Liver (tissue), 9 donors: Measurements from ENCODE around the gene TAF4. TPM values are rescaled to one million over a fixed set of nuclear protein-coding genes. Genes with fewer than 3 reads are reported as not detected.

ENCODE experiments used
- DNase-seq: peaks from one replicate; pipeline ENCODE4 v3.0.0-alpha.2; 2017; ENCODE audit warnings: low spot score
- H3K27ac ChIP-seq, 2 donors: one replicate each; pipeline ENCODE4 v1.7.0; 2013; ENCODE audit warnings: inconsistent platforms in 2 of 2, low read length in 2 of 2, control low read depth in 1 of 2, low read depth in 1 of 2, mild to moderate bottlenecking in 1 of 2
- H3K27me3 ChIP-seq, 4 donors: one replicate each; pipeline versions ENCODE4 v1.6.1 to v1.7.0; 2013; ENCODE audit warnings: low read length in 3 of 4, inconsistent platforms in 1 of 4, mild to moderate bottlenecking in 1 of 4, moderate library complexity in 1 of 4; ENCODE audit not compliant: control insufficient read depth in 4 of 4, insufficient read depth in 4 of 4
- H3K36me3 ChIP-seq, 4 donors: one replicate each; pipeline versions ENCODE4 v1.6.1 to v1.7.0; 2013; ENCODE audit warnings: low read length in 3 of 4, mild to moderate bottlenecking in 3 of 4, low read depth in 1 of 4, moderate library complexity in 1 of 4; ENCODE audit not compliant: control insufficient read depth in 4 of 4, insufficient read depth in 3 of 4
- H3K4me1 ChIP-seq, 4 donors: one replicate each; pipeline versions ENCODE4 v1.6.1 to v1.7.0; 2013; ENCODE audit warnings: low read length in 3 of 4, mild to moderate bottlenecking in 3 of 4, moderate library complexity in 1 of 4; ENCODE audit not compliant: control insufficient read depth in 4 of 4, insufficient read depth in 4 of 4
- H3K4me3 ChIP-seq, 3 donors: one replicate each; pipeline versions ENCODE4 v1.6.1 to v1.7.0; 2013; ENCODE audit warnings: low read length in 3 of 3, control low read depth in 1 of 3, low read depth in 1 of 3, mild to moderate bottlenecking in 1 of 3
- H3K9ac ChIP-seq, 2 donors: one replicate each; pipeline ENCODE4 v1.7.0; 2013; ENCODE audit warnings: low read length in 2 of 2, mild to moderate bottlenecking in 2 of 2, moderate library complexity in 2 of 2, control low read depth in 1 of 2, low read depth in 1 of 2
- H3K9me3 ChIP-seq, 4 donors: one replicate each; pipeline versions ENCODE4 v1.6.1 to v1.7.0; 2013; ENCODE audit warnings: low read length in 3 of 4; ENCODE audit not compliant: control insufficient read depth in 4 of 4
- ATF3 ChIP-seq: IDR thresholded peaks from 2 replicates; pipeline ENCODE4 v1.6.1; 2016; ENCODE audit warnings: antibody characterized with exemption
- CTCF ChIP-seq: fragments of 150-350 bp; IDR thresholded peaks from 2 replicates; pipeline ENCODE4 v1.5.1; 2017; ENCODE audit warnings: improper control_type of control experiment, low read depth, low read length; ENCODE audit not compliant: missing input control
- EGR1 ChIP-seq, 2 donors: IDR thresholded peaks; 2 replicates each; pipeline ENCODE4 v1.6.1; 2016 to 2018; ENCODE audit warnings: antibody characterized with exemption in 2 of 2, low read depth in 2 of 2
- FOXA1 ChIP-seq: IDR thresholded peaks from 2 replicates; pipeline ENCODE4 v1.6.1; 2016; ENCODE audit warnings: antibody characterized with exemption
- FOXA2 ChIP-seq: IDR thresholded peaks from 2 replicates; pipeline ENCODE4 v1.6.1; 2016; ENCODE audit warnings: antibody characterized with exemption
- GABPA ChIP-seq, 2 donors: IDR thresholded peaks in 1 of 2; conservative IDR thresholded peaks in 1 of 2; 2 replicates each; pipeline ENCODE4 v1.6.1; 2016; ENCODE audit warnings: antibody characterized with exemption in 2 of 2, mild to moderate bottlenecking in 1 of 2, moderate library complexity in 1 of 2
- HNF4A ChIP-seq, 2 donors: conservative IDR thresholded peaks; 2 replicates each; pipeline ENCODE4 v1.6.1; 2016; ENCODE audit warnings: antibody characterized with exemption in 2 of 2, mild to moderate bottlenecking in 2 of 2
- HNF4G ChIP-seq: IDR thresholded peaks from 2 replicates; pipeline ENCODE4 v1.6.1; 2016; ENCODE audit warnings: antibody characterized with exemption
- JUND ChIP-seq, 2 donors: IDR thresholded peaks; 2 replicates each; pipeline ENCODE4 v1.6.1; 2016; ENCODE audit warnings: antibody characterized with exemption in 2 of 2
- MAX ChIP-seq: IDR thresholded peaks from 2 replicates; pipeline ENCODE4 v1.6.1; 2016; ENCODE audit warnings: antibody characterized with exemption
- NR2F2 ChIP-seq: IDR thresholded peaks from 2 replicates; pipeline ENCODE4 v1.6.1; 2016; ENCODE audit warnings: antibody characterized with exemption
- RAD21 ChIP-seq, 2 donors: IDR thresholded peaks; 2 replicates each; pipeline ENCODE4 v1.6.1; 2016; ENCODE audit warnings: antibody characterized with exemption in 2 of 2, mild to moderate bottlenecking in 2 of 2
- RXRA ChIP-seq, 2 donors: IDR thresholded peaks; 2 replicates each; pipeline ENCODE4 v1.6.1; 2017 to 2018; ENCODE audit warnings: antibody characterized with exemption in 2 of 2, mild to moderate bottlenecking in 1 of 2
- SP1 ChIP-seq: IDR thresholded peaks from 2 replicates; pipeline ENCODE4 v1.6.1; 2018; ENCODE audit warnings: antibody characterized with exemption, mild to moderate bottlenecking
- TAF1 ChIP-seq: conservative IDR thresholded peaks from 2 replicates; pipeline ENCODE4 v1.6.1; 2016; ENCODE audit warnings: antibody characterized with exemption, mild to moderate bottlenecking
- WGBS: extraction: QIAGEN DNeasy Blood & Tissue Kit; methylation state at CpG from one replicate; pipeline ENCODE4 v1.1.7; 2013; 5-methylcytosine and 5-hydroxymethylcytosine counted together
- polyA plus RNA-seq, 2 donors: library from polyadenylated mRNA; stranded (reverse) in 1 of 2; unstranded in 1 of 2; fragments of 200-250 nt in 1 of 2; fragments of >200 nt in 1 of 2; fragmentation: Nextera tagmentation in 1 of 2; extraction: Ambion mirVana in 1 of 2; gene quantifications; one replicate each; pipeline versions ENCODE4 v1.2.1 to v1.2.3, GENCODE V29; 2013 to 2015
- total RNA-seq, 2 donors: library from RNA; depleted of rRNA; stranded (reverse); fragments of >200 nt; gene quantifications; one replicate each; pipeline ENCODE4 v1.2.3, GENCODE V29; 2014
- TF ChIP-seq, protein P1 (sequence below): IDR thresholded peaks from 2 replicates; pipeline ENCODE4 v1.6.1; 2016; ENCODE audit warnings: antibody characterized with exemption
- TF ChIP-seq, protein P2 (sequence below): IDR thresholded peaks from 2 replicates; pipeline ENCODE4 v1.6.1; 2016; ENCODE audit warnings: antibody characterized with exemption, mild to moderate bottlenecking
- donor health status: healthy.
- donor health status: healthy.
- donor health status: healthy.
- donor health status: healthy.
- donor health status: healthy.

Gene TAF4
- total and polyA plus RNA-seq, 4 donors = 2.0 to 11.8 (median 5.6) TPM

DNA sequence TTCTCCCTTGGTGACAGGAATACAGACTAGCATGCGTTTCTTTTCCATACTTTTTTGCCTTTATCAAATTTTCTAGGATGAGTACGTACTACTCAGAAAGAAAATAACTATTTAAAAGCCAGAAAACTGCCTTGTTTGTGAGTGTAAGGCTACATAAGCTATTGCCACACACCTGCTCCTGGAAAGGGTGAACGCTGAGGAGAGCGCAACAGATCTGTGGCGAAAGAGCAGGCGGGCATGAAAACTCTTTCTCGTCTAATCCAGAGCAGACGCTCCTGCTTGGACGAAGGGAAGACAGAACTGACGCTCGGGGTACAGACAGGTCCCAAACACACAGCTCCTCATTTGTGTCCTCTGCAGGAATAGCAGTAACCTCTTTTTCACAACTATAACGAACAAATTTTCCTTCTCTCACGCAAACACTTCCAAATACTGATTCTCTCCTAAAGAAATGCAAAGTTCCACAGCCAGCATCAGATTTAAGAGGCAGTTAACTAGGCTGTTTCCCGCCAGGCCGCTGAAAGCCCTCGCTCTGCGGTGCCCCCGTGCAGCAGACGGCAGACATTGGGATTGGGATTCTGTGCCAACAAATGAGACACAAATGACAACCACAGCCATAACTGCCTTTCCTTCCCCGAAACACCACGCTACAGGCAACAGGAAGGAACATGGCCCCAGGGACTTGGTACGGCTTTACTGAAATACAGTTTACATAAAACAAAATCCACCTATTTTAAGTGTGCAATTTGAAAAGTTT is 20.0 kb downstream of the TAF4 start:
- DNase-seq = no peak
- WGBS = 82% methylated on average over 22 of the region's 22 CpGs
- no peak for TF ChIP-seq TAF1
- no peak for TF ChIP-seq SP1
- no peak for TF ChIP-seq JUND (IDR thresholded peaks at IDR 0.05)
- no peak for TF ChIP-seq FOXA1
- no peak for TF ChIP-seq EGR1 (IDR thresholded peaks at IDR 0.05; ENCODE audit: low read depth in 2 of 2)
- TF ChIP-seq GABPA (IDR thresholded peaks at IDR 0.05 in 1 of 2, conservative IDR thresholded peaks at IDR 0.05 in 1 of 2) = no peak
- TF ChIP-seq, protein P1, sequence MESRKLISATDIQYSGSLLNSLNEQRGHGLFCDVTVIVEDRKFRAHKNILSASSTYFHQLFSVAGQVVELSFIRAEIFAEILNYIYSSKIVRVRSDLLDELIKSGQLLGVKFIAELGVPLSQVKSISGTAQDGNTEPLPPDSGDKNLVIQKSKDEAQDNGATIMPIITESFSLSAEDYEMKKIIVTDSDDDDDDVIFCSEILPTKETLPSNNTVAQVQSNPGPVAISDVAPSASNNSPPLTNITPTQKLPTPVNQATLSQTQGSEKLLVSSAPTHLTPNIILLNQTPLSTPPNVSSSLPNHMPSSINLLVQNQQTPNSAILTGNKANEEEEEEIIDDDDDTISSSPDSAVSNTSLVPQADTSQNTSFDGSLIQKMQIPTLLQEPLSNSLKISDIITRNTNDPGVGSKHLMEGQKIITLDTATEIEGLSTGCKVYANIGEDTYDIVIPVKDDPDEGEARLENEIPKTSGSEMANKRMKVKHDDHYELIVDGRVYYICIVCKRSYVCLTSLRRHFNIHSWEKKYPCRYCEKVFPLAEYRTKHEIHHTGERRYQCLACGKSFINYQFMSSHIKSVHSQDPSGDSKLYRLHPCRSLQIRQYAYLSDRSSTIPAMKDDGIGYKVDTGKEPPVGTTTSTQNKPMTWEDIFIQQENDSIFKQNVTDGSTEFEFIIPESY = no peak
- no peak for TF ChIP-seq RAD21 (IDR thresholded peaks at IDR 0.05)
- no peak for TF ChIP-seq NR2F2
- TF ChIP-seq, protein P2, sequence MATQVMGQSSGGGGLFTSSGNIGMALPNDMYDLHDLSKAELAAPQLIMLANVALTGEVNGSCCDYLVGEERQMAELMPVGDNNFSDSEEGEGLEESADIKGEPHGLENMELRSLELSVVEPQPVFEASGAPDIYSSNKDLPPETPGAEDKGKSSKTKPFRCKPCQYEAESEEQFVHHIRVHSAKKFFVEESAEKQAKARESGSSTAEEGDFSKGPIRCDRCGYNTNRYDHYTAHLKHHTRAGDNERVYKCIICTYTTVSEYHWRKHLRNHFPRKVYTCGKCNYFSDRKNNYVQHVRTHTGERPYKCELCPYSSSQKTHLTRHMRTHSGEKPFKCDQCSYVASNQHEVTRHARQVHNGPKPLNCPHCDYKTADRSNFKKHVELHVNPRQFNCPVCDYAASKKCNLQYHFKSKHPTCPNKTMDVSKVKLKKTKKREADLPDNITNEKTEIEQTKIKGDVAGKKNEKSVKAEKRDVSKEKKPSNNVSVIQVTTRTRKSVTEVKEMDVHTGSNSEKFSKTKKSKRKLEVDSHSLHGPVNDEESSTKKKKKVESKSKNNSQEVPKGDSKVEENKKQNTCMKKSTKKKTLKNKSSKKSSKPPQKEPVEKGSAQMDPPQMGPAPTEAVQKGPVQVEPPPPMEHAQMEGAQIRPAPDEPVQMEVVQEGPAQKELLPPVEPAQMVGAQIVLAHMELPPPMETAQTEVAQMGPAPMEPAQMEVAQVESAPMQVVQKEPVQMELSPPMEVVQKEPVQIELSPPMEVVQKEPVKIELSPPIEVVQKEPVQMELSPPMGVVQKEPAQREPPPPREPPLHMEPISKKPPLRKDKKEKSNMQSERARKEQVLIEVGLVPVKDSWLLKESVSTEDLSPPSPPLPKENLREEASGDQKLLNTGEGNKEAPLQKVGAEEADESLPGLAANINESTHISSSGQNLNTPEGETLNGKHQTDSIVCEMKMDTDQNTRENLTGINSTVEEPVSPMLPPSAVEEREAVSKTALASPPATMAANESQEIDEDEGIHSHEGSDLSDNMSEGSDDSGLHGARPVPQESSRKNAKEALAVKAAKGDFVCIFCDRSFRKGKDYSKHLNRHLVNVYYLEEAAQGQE = no peak
- no peak for TF ChIP-seq ATF3
- H3K9ac ChIP-seq = no peak overlapping the region
- no peaks in the 10 kb centered on the region for H3K36me3 ChIP-seq
- no peak overlapping the region for H3K27ac ChIP-seq
- H3K27me3 ChIP-seq = no peaks in the 10 kb centered on the region
- H3K4me1 ChIP-seq = peaks cover 6 to 20% (median 15%) of the 10 kb centered on the region in 4 donors
- no peak overlapping the region for H3K4me3 ChIP-seq
- H3K9me3 ChIP-seq = no peaks in the 10 kb centered on the region

DNA sequence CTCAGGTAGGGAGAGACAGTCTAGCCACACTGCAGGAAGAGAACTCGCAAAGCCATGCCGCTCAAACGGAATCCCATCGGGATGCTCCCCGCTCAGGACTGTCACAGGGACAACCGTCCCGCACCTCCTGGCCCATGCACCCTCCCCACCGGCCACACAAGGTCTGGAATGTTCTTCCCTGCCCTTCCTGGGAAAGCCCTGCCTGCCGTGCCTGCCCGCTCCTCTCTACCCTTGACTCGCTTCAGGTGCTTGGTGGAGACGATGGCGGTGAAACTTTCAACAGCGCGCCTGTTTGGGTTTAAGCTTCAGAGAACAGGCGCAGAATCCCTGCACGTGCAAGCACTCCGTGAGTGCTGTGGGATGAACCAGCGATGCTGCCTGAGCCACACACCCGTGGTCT is 20.6 kb downstream of the TAF4 start:
- H3K9ac ChIP-seq = no peak overlapping the region
- H3K27ac ChIP-seq = no peak overlapping the region

DNA sequence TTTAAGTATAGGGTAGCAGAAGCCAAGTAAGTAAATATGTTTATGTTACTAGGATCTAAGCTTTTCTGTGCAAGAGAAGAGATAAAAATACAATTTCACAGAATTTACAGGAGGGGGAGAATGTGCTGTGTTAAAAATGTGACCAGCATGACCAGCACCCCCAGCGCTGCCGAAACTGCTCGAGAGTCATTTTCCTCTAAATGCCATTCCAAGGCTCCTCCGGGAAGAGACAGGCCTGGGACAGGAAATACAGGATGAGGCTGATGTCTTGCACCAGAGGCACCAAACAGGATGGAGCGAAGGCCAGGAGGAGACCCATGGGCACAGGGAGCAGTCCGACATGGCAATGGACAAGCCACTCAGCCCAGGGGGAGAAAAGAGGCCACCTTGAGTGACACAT is 21.1 kb downstream of the TAF4 start:
- no peak overlapping the region for H3K27ac ChIP-seq
- no peak overlapping the region for H3K9ac ChIP-seq
- H3K36me3 ChIP-seq = no peaks in the 10 kb centered on the region
- no peak overlapping the region for H3K4me3 ChIP-seq
- WGBS = 57% methylated on average over 6 of the region's 6 CpGs
- DNase-seq = no peak
- H3K9me3 ChIP-seq = no peaks in the 10 kb centered on the region
- peaks cover 6 to 20% (median 15%) of the 10 kb centered on the region in 4 donors for H3K4me1 ChIP-seq
- H3K27me3 ChIP-seq = no peaks in the 10 kb centered on the region
- TF ChIP-seq, protein P1 = no peak
- TF ChIP-seq RAD21 (IDR thresholded peaks at IDR 0.05) (no peak), CTCF (no peak), FOXA2 (no peak), JUND (IDR thresholded peaks at IDR 0.05) (no peak), TAF1 (no peak), FOXA1 (no peak), RXRA (IDR thresholded peaks at IDR 0.05) (no peak), NR2F2 (no peak), HNF4A (conservative IDR thresholded peaks at IDR 0.05) (no peak), MAX (no peak), HNF4G (no peak), SP1 (no peak)

More for the DNA sequence above, 20.6 kb downstream of the TAF4 start:
- H3K36me3 ChIP-seq = no peaks in the 10 kb centered on the region
- no peak for DNase-seq
- 95% methylated on average over 20 of the region's 20 CpGs for WGBS
- H3K4me1 ChIP-seq = peaks cover 6 to 20% (median 15%) of the 10 kb centered on the region in 4 donors
- no peaks in the 10 kb centered on the region for H3K27me3 ChIP-seq
- H3K4me3 ChIP-seq = no peak overlapping the region
- H3K9me3 ChIP-seq = no peaks in the 10 kb centered on the region
- TF ChIP-seq EGR1 (IDR thresholded peaks at IDR 0.05; ENCODE audit: low read depth in 2 of 2) = no peak
